ENCODE measurements around the gene NBEA.

Gene NBEA

GRCh38 chr13:35478271-35479037 lies 536.4 kb downstream of the NBEA start:
- WGBS (ENCODE audit: insufficient coverage, insufficient read length), result no CpG with 5 or more reads among the region's 51 CpGs
- peak overlapping the region; percentile 13; the same call in 1 of the 2 replicates for H3K4me3 ChIP-seq (ENCODE audit: low read length)
- no peaks in the 10 kb centered on the region for H3K36me3 ChIP-seq (ENCODE audit: control insufficient read depth, insufficient read depth, low read length)
- H3K27ac ChIP-seq (ENCODE audit: low read length), result no peak overlapping the region
- H3K9me3 ChIP-seq (ENCODE audit: control insufficient read depth, insufficient read depth, low read length), result no peaks in the 10 kb centered on the region
- no peak for DNase-seq (ENCODE audit: low read depth, low spot score)
- peaks cover 39% of the 10 kb centered on the region for H3K27me3 ChIP-seq (ENCODE audit: control insufficient read depth, insufficient read depth, low read length)
- no peaks in the 10 kb centered on the region for H3K4me1 ChIP-seq (ENCODE audit: control insufficient read depth, insufficient read depth, low read length)

DNA sequence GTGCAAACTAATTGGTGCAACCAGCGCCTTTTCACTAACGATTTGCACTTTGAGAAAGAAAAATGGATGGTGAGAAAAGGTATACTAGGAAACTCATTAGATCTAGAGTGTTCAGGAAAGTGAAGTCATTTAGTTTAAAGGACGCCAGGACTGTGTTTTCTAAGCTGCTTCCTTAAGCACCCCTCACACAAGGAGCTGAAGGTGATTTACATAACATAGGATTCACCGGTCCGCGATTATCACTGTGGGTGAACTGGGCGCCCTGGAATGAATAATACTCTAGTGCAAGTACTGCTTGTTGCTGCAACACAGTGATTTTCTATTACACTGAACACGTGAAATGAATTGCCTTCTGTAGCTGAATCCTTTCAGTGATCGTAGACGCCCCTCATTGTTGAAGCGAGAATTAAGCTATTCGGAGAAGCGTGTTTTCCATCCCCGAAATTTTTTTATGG lies 537.0 kb downstream of the NBEA start:
- Histone ChIP-seq H3K4me1 (ENCODE audit: control insufficient read depth, insufficient read depth, low read length) (no peaks in the 10 kb centered on the region), H3K27me3 (ENCODE audit: control insufficient read depth, insufficient read depth, low read length) (peaks cover 39% of the 10 kb centered on the region), H3K27ac (ENCODE audit: low read length) (no peak overlapping the region), H3K4me3 (ENCODE audit: low read length) (peak overlapping the region; percentile 13; the same call in 1 of the 2 replicates), H3K9me3 (ENCODE audit: control insufficient read depth, insufficient read depth, low read length) (no peaks in the 10 kb centered on the region), H3K36me3 (ENCODE audit: control insufficient read depth, insufficient read depth, low read length) (no peaks in the 10 kb centered on the region)
- no CpG with 5 or more reads among the region's 14 CpGs for WGBS (ENCODE audit: insufficient coverage, insufficient read length)
- DNase-seq (ENCODE audit: low read depth, low spot score), result no peak

DNA sequence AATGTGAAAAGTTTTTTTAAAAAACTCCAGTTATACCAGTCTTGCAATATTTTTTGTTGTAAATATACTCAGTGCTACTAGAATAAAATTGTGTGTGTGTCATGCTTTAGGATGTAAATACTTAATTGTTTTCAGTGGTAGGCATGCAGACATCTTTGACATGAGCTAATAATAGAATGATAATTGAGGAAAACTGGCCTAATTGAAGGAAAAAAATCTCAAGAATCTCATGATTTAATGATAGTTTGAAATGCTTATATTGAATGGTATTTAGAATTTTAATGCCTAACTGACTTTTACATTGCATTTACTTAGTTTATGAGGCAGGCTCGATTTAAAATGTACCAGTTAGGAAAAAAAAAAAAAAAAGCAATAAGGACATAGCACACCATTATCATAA lies 537.6 kb downstream of the NBEA start:
- H3K4me1 ChIP-seq (ENCODE audit: control insufficient read depth, insufficient read depth, low read length), result no peaks in the 10 kb centered on the region
- H3K27me3 ChIP-seq (ENCODE audit: control insufficient read depth, insufficient read depth, low read length), result peaks cover 36% of the 10 kb centered on the region
- H3K36me3 ChIP-seq (ENCODE audit: control insufficient read depth, insufficient read depth, low read length), result no peaks in the 10 kb centered on the region
- no peaks in the 10 kb centered on the region for H3K9me3 ChIP-seq (ENCODE audit: control insufficient read depth, insufficient read depth, low read length)
- no peak overlapping the region for H3K27ac ChIP-seq (ENCODE audit: low read length)
- no peak overlapping the region for H3K4me3 ChIP-seq (ENCODE audit: low read length)
- no CpG with 5 or more reads among the region's 1 CpG for WGBS (ENCODE audit: insufficient coverage, insufficient read length)
- no peak for DNase-seq (ENCODE audit: low read depth, low spot score)

DNA sequence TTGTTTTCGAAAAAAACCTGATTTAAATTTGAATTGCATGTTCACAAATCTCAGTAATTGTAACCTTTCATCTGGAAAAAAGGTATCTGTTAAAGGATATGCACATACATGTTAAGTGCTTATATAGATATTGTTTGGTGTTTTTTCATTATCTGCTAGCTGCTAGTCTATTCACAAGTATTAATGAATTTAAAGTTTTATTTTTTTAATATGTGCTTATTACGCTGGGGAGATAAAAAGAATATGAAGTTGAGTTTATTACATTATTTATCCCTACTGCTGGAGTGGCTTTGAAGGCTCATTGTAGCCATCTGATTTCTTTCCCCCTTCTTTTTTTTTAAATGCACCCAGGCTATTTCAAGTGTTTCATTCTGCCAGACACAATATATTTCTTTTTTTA lies 538.3 kb downstream of the NBEA start:
- WGBS (ENCODE audit: insufficient coverage, insufficient read length), result no CpG with 5 or more reads among the region's 2 CpGs
- Histone ChIP-seq H3K9me3 (ENCODE audit: control insufficient read depth, insufficient read depth, low read length) (no peaks in the 10 kb centered on the region), H3K36me3 (ENCODE audit: control insufficient read depth, insufficient read depth, low read length) (no peaks in the 10 kb centered on the region), H3K27ac (ENCODE audit: low read length) (no peak overlapping the region), H3K4me3 (ENCODE audit: low read length) (no peak overlapping the region), H3K27me3 (ENCODE audit: control insufficient read depth, insufficient read depth, low read length) (peaks cover 32% of the 10 kb centered on the region), H3K4me1 (ENCODE audit: control insufficient read depth, insufficient read depth, low read length) (no peaks in the 10 kb centered on the region)
- no peak for DNase-seq (ENCODE audit: low read depth, low spot score)

DNA sequence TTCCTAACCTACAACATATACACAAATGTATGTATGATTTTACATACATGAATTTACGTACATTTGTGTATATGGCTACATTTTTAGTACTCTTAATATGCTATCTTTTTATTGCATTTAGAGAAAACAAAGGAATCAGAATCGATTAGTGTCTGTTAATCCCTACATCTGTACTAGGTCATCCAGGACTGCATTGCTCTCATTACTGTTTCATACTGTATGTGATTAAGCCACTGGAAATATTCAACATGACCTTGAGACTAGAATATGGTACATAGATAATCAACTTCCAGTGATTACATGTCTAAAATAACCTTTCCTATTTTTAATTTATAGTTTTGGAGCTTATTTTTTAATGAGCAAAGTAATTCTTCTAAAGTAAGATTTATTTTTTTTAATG lies 539.7 kb downstream of the NBEA start:
- Histone ChIP-seq H3K27me3 (ENCODE audit: control insufficient read depth, insufficient read depth, low read length) (peaks cover 18% of the 10 kb centered on the region), H3K9me3 (ENCODE audit: control insufficient read depth, insufficient read depth, low read length) (no peaks in the 10 kb centered on the region), H3K4me1 (ENCODE audit: control insufficient read depth, insufficient read depth, low read length) (no peaks in the 10 kb centered on the region), H3K4me3 (ENCODE audit: low read length) (no peak overlapping the region), H3K27ac (ENCODE audit: low read length) (no peak overlapping the region), H3K36me3 (ENCODE audit: control insufficient read depth, insufficient read depth, low read length) (no peaks in the 10 kb centered on the region)
- no CpG with 5 or more reads among the region's 2 CpGs for WGBS (ENCODE audit: insufficient coverage, insufficient read length)
- DNase-seq (ENCODE audit: low read depth, low spot score), result no peak

- Histone ChIP-seq H3K27ac (ENCODE audit: low read length) (no peak overlapping the region), H3K4me1 (ENCODE audit: control insufficient read depth, insufficient read depth, low read length) (no peaks in the 10 kb centered on the region), H3K9me3 (ENCODE audit: control insufficient read depth, insufficient read depth, low read length) (no peaks in the 10 kb centered on the region), H3K36me3 (ENCODE audit: control insufficient read depth, insufficient read depth, low read length) (no peaks in the 10 kb centered on the region), H3K27me3 (ENCODE audit: control insufficient read depth, insufficient read depth, low read length) (peaks cover 11% of the 10 kb centered on the region), H3K4me3 (ENCODE audit: low read length) (no peak overlapping the region)
- WGBS (ENCODE audit: insufficient coverage, insufficient read length), result 100% methylated on average over 1 of the region's 1 CpG
- DNase-seq (ENCODE audit: low read depth, low spot score), result no peak
Observed at GRCh38 chr13:35482527-35482926, 540.5 kb downstream of the NBEA start.

DNA sequence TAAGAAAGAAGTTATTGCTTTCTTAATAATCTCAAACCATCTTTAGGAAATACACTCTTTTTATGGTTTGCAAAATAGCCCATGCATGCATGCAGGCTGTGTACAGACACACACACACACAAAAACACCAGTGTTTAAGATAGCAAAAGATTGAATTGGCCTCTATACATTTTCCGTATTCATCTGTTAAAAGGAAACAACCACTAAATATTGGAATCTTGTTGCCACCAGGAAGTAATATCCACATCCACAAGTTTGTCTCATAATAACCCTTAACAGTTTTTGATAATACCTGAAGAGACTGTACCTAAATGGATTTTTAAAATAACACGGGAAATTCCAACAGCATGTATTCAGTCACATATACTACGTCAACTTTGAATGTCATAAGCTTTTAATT lies 541.7 kb downstream of the NBEA start:
- DNase-seq (ENCODE audit: low read depth, low spot score), result no peak
- H3K27ac ChIP-seq (ENCODE audit: low read length), result no peak overlapping the region
- WGBS (ENCODE audit: insufficient coverage, insufficient read length), result no CpG with 5 or more reads among the region's 3 CpGs
- no peak overlapping the region for H3K4me3 ChIP-seq (ENCODE audit: low read length)
- no peaks in the 10 kb centered on the region for H3K9me3 ChIP-seq (ENCODE audit: control insufficient read depth, insufficient read depth, low read length)
- no peaks in the 10 kb centered on the region for H3K36me3 ChIP-seq (ENCODE audit: control insufficient read depth, insufficient read depth, low read length)
- no peaks in the 10 kb centered on the region for H3K4me1 ChIP-seq (ENCODE audit: control insufficient read depth, insufficient read depth, low read length)
- H3K27me3 ChIP-seq (ENCODE audit: control insufficient read depth, insufficient read depth, low read length), result peaks cover 3% of the 10 kb centered on the region; the same call in 1 of the 2 replicates

DNA sequence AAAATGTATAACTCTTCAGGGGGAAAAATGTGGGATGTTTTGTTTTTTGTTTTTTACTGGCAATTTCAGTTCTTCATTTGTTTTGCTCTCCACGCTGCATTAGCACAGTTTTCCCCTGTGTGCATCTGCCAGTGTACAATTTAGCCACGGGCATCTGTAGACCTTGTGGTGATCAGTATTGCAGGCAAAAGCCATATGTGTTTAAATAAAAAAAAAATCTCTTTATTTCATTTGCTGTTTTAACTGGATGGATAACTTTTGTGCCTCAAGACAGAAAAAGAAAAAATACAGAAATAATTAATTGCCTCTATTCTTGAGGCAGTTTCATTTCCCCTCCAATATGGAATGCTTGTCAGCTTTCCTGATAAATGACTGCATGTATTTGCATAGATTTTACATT lies 542.3 kb downstream of the NBEA start:
- no CpG with 5 or more reads among the region's 2 CpGs for WGBS (ENCODE audit: insufficient coverage, insufficient read length)
- H3K27me3 ChIP-seq (ENCODE audit: control insufficient read depth, insufficient read depth, low read length), result no peaks in the 10 kb centered on the region
- H3K9me3 ChIP-seq (ENCODE audit: control insufficient read depth, insufficient read depth, low read length), result no peaks in the 10 kb centered on the region
- no peak for DNase-seq (ENCODE audit: low read depth, low spot score)
- no peaks in the 10 kb centered on the region for H3K36me3 ChIP-seq (ENCODE audit: control insufficient read depth, insufficient read depth, low read length)
- H3K4me1 ChIP-seq (ENCODE audit: control insufficient read depth, insufficient read depth, low read length), result no peaks in the 10 kb centered on the region
- H3K27ac ChIP-seq (ENCODE audit: low read length), result no peak overlapping the region
- no peak overlapping the region for H3K4me3 ChIP-seq (ENCODE audit: low read length)

DNA sequence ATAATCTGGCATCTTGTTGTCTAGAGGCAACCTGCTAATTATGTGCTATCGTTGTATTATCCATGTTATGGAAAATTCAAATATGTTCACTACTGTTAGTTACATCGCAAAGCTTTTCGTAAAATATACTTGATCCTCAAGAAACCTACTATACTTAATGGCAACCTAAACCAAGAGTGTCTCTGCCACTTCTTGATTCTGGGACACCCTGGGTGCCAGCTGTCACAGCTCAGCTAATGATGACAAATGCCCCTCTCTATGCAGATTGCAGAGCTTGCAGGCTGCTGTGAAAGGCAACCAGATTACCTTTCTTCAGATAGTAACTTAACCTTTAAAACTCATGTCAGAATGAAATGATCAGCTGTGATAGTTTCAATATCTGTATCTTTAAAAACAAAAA lies 543.4 kb downstream of the NBEA start:
- DNase-seq (ENCODE audit: low read depth, low spot score), result no peak
- no peak overlapping the region for H3K27ac ChIP-seq (ENCODE audit: low read length)
- H3K4me1 ChIP-seq (ENCODE audit: control insufficient read depth, insufficient read depth, low read length), result no peaks in the 10 kb centered on the region
- no CpG with 5 or more reads among the region's 3 CpGs for WGBS (ENCODE audit: insufficient coverage, insufficient read length)
- no peak overlapping the region for H3K4me3 ChIP-seq (ENCODE audit: low read length)
- H3K9me3 ChIP-seq (ENCODE audit: control insufficient read depth, insufficient read depth, low read length), result no peaks in the 10 kb centered on the region
- H3K27me3 ChIP-seq (ENCODE audit: control insufficient read depth, insufficient read depth, low read length), result no peaks in the 10 kb centered on the region
- H3K36me3 ChIP-seq (ENCODE audit: control insufficient read depth, insufficient read depth, low read length), result no peaks in the 10 kb centered on the region

DNA sequence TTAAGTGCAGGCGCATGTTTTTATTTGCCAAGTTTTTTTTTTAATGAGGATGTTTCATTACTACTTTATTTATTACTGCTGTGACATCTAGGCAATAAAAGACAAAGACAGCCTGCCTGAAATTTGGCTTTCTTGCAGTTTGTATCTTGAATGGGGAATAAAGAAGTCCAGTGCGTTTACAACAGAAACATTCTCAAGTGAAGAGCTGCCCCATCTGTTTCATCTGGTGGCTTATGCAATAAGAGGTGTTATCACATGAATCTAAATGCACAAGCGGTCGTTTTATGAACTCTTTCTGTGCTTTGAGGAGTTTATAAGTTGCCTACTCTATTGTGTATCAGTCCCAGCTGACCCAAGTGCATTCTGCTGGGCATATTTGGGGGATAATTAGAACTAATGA lies 547.0 kb downstream of the NBEA start:
- Histone ChIP-seq H3K4me1 (ENCODE audit: control insufficient read depth, insufficient read depth, low read length) (no peaks in the 10 kb centered on the region), H3K36me3 (ENCODE audit: control insufficient read depth, insufficient read depth, low read length) (no peaks in the 10 kb centered on the region), H3K27me3 (ENCODE audit: control insufficient read depth, insufficient read depth, low read length) (no peaks in the 10 kb centered on the region), H3K27ac (ENCODE audit: low read length) (no peak overlapping the region), H3K9me3 (ENCODE audit: control insufficient read depth, insufficient read depth, low read length) (no peaks in the 10 kb centered on the region), H3K4me3 (ENCODE audit: low read length) (no peak overlapping the region)
- WGBS (ENCODE audit: insufficient coverage, insufficient read length), result no CpG with 5 or more reads among the region's 4 CpGs
- no peak for DNase-seq (ENCODE audit: low read depth, low spot score)

- H3K4me1 ChIP-seq (ENCODE audit: control insufficient read depth, insufficient read depth, low read length), result no peaks in the 10 kb centered on the region
- H3K27ac ChIP-seq (ENCODE audit: low read length), result no peak overlapping the region
- no CpG with 5 or more reads among the region's 1 CpG for WGBS (ENCODE audit: insufficient coverage, insufficient read length)
- no peak for DNase-seq (ENCODE audit: low read depth, low spot score)
- no peaks in the 10 kb centered on the region for H3K9me3 ChIP-seq (ENCODE audit: control insufficient read depth, insufficient read depth, low read length)
- H3K36me3 ChIP-seq (ENCODE audit: control insufficient read depth, insufficient read depth, low read length), result no peaks in the 10 kb centered on the region
- H3K27me3 ChIP-seq (ENCODE audit: control insufficient read depth, insufficient read depth, low read length), result no peaks in the 10 kb centered on the region
- H3K4me3 ChIP-seq (ENCODE audit: low read length), result no peak overlapping the region
Observed at GRCh38 chr13:35496006-35496405, 553.9 kb downstream of the NBEA start.
